ENCODE results near the gene MATN1.

GRCh38 chr1:30708361-30708728 lies 15.0 kb downstream of the MATN1 start:
- TF ChIP-seq CTCF (IDR thresholded peaks at IDR 0.05) = no peak
- no peak for TF ChIP-seq EP300 (IDR thresholded peaks at IDR 0.05)
